Ovary (tissue), 3 donors: ENCODE results near the gene ADARB2.

ENCODE experiments used
- EP300 ChIP-seq: sonication (generic); formaldehyde crosslinking; IDR thresholded peaks from one replicate; pipeline ENCODE4 v1.6.1; 2017; ENCODE audit warnings: antibody characterized with exemption
- POLR2A ChIP-seq: fragments of 450-650 bp; IDR thresholded peaks from one replicate; pipeline ENCODE4 v1.6.1; 2017; ENCODE audit warnings: antibody characterized with exemption, mild to moderate bottlenecking, moderate library complexity
- TF ChIP-seq, protein P1 (sequence below), 3 donors: fragments of 450-650 bp in 2 of 3; fragments of 200-600 bp in 1 of 3; IDR thresholded peaks; one replicate each; pipeline versions ENCODE4 v1.5.1 to v1.8.0; 2016 to 2022; ENCODE audit warnings: antibody characterized with exemption in 3 of 3, mild to moderate bottlenecking in 1 of 3
- donor health status: DM: no; HTN: no; CAD: no.

DNA sequence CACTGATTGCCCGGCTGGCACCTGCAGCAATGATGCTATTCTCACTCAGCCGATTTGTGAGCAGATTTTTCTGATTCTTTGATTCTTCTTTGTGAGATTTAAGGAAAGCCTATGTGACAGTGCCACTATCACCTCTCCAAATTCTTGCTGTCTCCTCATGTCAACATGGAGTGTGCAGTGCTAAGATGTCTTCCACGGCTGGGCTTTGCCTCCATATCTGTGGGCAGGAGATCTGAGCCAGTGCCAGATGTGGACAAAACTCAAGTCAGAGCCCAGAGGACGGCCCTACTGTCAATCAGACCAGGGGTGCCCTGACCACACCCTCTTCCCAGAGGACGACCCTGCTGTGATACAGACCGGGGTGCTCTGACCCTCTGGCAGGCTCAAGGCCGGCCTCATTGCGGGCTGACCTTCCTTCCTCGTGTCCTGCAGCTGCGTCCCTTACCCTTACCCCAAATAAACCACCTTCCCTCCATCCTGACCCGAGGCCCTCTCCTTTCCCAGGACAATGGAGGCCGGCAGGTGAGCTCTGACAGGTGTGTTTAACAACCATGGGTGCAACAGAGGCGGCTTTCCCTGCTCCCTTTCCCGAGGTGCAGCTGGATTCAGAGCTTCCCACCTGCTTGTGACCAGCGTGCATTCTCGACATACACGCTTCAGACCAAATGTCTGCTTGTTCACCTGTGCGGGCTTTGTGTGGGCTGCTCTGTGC lies 221.4 kb downstream of the ADARB2 start:
- TF ChIP-seq, protein P1, sequence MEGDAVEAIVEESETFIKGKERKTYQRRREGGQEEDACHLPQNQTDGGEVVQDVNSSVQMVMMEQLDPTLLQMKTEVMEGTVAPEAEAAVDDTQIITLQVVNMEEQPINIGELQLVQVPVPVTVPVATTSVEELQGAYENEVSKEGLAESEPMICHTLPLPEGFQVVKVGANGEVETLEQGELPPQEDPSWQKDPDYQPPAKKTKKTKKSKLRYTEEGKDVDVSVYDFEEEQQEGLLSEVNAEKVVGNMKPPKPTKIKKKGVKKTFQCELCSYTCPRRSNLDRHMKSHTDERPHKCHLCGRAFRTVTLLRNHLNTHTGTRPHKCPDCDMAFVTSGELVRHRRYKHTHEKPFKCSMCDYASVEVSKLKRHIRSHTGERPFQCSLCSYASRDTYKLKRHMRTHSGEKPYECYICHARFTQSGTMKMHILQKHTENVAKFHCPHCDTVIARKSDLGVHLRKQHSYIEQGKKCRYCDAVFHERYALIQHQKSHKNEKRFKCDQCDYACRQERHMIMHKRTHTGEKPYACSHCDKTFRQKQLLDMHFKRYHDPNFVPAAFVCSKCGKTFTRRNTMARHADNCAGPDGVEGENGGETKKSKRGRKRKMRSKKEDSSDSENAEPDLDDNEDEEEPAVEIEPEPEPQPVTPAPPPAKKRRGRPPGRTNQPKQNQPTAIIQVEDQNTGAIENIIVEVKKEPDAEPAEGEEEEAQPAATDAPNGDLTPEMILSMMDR (IDR thresholded peaks at IDR 0.05) = no peak
- TF ChIP-seq EP300 (no peak), POLR2A (no peak)
